ENCODE data around the gene SLC25A25. TPM values are rescaled to one million over a fixed set of nuclear protein-coding genes. Genes with fewer than 3 reads are reported as not detected.

Gene SLC25A25
- total RNA-seq, 1 donor from 2014 or later, result 9.7 TPM

DNA sequence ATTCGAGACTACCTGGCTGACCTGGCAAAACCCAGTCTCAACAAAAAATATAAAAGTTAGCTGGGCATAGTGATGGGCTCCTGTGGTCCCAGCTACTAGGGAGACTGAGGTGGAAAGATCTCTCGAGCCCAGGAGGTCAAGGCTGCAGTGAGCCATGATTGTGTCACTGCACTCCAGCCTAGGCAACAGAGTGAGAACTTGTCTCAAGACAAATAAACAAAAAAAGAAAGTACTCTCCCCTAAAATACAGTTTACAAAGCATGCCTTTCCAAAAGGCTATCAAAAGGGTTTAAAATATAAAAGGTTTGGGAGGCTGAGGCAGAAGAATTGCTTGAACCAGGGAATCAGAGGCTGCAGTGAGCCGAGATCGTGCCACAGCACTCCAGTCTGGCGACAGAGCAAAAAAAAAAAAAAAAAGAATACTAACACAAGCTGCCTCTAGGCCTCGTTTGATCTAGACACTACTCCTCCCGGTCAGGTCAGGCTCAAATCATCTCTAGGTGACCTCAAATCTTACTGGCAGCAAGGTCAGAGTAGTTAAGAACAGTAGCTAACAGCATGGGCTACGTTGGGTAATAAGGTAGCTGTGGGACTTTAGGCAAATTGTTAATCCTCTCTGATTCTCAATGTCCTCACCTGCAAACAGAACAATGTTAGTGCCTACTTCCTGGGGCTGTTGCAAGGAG lies 10.2 kb upstream of the SLC25A25 start:
- no peak for DNase-seq (ENCODE audit: low spot score, unreplicated experiment)
- TF ChIP-seq CTCF (IDR thresholded peaks at IDR 0.05; ENCODE audit: unreplicated experiment), result no peak
- Mint-ChIP-seq H3K4me3 (ENCODE audit: low read depth) (no peak overlapping the region), H3K27ac (no peak overlapping the region), H3K4me1 (ENCODE audit: low read depth) (peaks cover 5% of the 10 kb centered on the region), H3K36me3 (ENCODE audit: insufficient read depth) (peaks cover 4% of the 10 kb centered on the region), H3K27me3 (peaks cover 2% of the 10 kb centered on the region), H3K9me3 (ENCODE audit: low read depth) (no peaks in the 10 kb centered on the region)

- Mint-ChIP-seq H3K4me3 (ENCODE audit: low read depth) (no peak overlapping the region), H3K27ac (no peak overlapping the region), H3K9me3 (ENCODE audit: low read depth) (no peaks in the 10 kb centered on the region), H3K4me1 (ENCODE audit: low read depth) (peaks cover 5% of the 10 kb centered on the region), H3K36me3 (ENCODE audit: insufficient read depth) (peaks cover 5% of the 10 kb centered on the region), H3K27me3 (no peaks in the 10 kb centered on the region)
- no peak for DNase-seq (ENCODE audit: low spot score, unreplicated experiment)
- TF ChIP-seq CTCF (IDR thresholded peaks at IDR 0.05; ENCODE audit: unreplicated experiment), result no peak
Observed at GRCh38 chr9:128059365-128059983, 8.6 kb upstream of the SLC25A25 start.

- Mint-ChIP-seq H3K27ac (no peak overlapping the region), H3K4me1 (ENCODE audit: low read depth) (peaks cover 9% of the 10 kb centered on the region), H3K27me3 (no peaks in the 10 kb centered on the region), H3K36me3 (ENCODE audit: insufficient read depth) (peaks cover 7% of the 10 kb centered on the region), H3K9me3 (ENCODE audit: low read depth) (no peaks in the 10 kb centered on the region), H3K4me3 (ENCODE audit: low read depth) (no peak overlapping the region)
- no peak for TF ChIP-seq CTCF (IDR thresholded peaks at IDR 0.05; ENCODE audit: unreplicated experiment)
- no peak for DNase-seq (ENCODE audit: low spot score, unreplicated experiment)
Observed at GRCh38 chr9:128061275-128061960, 6.6 kb upstream of the SLC25A25 start.

DNA sequence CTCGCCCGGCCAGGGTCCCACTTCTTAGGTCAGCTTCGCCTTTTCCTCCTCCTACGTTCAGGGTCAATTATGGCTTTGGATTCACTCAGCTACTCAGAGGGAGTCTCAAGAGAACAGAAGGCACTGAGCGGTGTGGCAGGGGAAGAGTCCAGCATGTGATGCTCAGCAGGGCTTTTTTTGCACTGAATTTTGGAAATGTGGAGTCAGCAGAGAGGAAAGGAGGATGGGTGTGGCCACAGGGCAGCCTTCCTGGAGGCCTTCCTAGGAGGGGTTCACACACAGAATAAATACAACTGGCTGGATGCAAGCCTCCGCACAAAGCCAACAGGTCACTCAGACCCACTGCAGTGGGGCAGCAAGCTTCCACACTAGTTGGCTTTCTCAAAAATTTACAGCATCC lies 5.8 kb upstream of the SLC25A25 start:
- H3K9me3 Mint-ChIP-seq (ENCODE audit: low read depth), result no peaks in the 10 kb centered on the region
- H3K36me3 Mint-ChIP-seq (ENCODE audit: insufficient read depth), result peaks cover 7% of the 10 kb centered on the region
- DNase-seq (ENCODE audit: low spot score, unreplicated experiment), result no peak
- H3K4me3 Mint-ChIP-seq (ENCODE audit: low read depth), result no peak overlapping the region
- H3K27me3 Mint-ChIP-seq, result no peaks in the 10 kb centered on the region
- no peak overlapping the region for H3K27ac Mint-ChIP-seq
- TF ChIP-seq CTCF (IDR thresholded peaks at IDR 0.05; ENCODE audit: unreplicated experiment), result no peak
- peaks cover 9% of the 10 kb centered on the region for H3K4me1 Mint-ChIP-seq (ENCODE audit: low read depth)
